ENCODE results near the gene AUTS2. TPM values are rescaled to one million over a fixed set of nuclear protein-coding genes. Genes with fewer than 3 reads are reported as not detected.

Gene AUTS2
- total RNA-seq, 1 donor from 2014 or later, result 0.79 TPM

- DNase-seq (ENCODE audit: low read depth in 2 of 2), result no peak
Observed at GRCh38 chr7:70616821-70617220, 1018.5 kb downstream of the AUTS2 start.

- no peak for DNase-seq (ENCODE audit: low read depth in 2 of 2)
Observed at GRCh38 chr7:70618020-70618551, 1019.8 kb downstream of the AUTS2 start.

- no peak for DNase-seq (ENCODE audit: low read depth in 2 of 2)
Observed at GRCh38 chr7:70619130-70619529, 1020.9 kb downstream of the AUTS2 start.

- DNase-seq (ENCODE audit: low read depth in 2 of 2), result no peak
Observed at GRCh38 chr7:70619659-70620058, 1021.4 kb downstream of the AUTS2 start.

GRCh38 chr7:70620333-70621055 lies 1022.2 kb downstream of the AUTS2 start:
- DNase-seq (ENCODE audit: low read depth in 2 of 2), result no peak

- no peak for DNase-seq (ENCODE audit: low read depth in 2 of 2)
Observed at GRCh38 chr7:70621954-70622600, 1023.8 kb downstream of the AUTS2 start.

- no peak for DNase-seq (ENCODE audit: low read depth in 2 of 2)
Observed at GRCh38 chr7:70622936-70623335, 1024.7 kb downstream of the AUTS2 start.

GRCh38 chr7:70624500-70625103 lies 1026.3 kb downstream of the AUTS2 start:
- no peak for DNase-seq (ENCODE audit: low read depth in 2 of 2)

GRCh38 chr7:70627461-70627860 lies 1029.2 kb downstream of the AUTS2 start:
- no peak for DNase-seq (ENCODE audit: low read depth in 2 of 2)

GRCh38 chr7:70630440-70630817 lies 1032.2 kb downstream of the AUTS2 start:
- no peak for DNase-seq (ENCODE audit: low read depth in 2 of 2)

GRCh38 chr7:70630818-70631457 lies 1032.7 kb downstream of the AUTS2 start:
- DNase-seq (ENCODE audit: low read depth in 2 of 2), result no peak

- DNase-seq (ENCODE audit: low read depth in 2 of 2), result no peak
Observed at GRCh38 chr7:70631718-70632117, 1033.4 kb downstream of the AUTS2 start.

GRCh38 chr7:70632400-70632799 lies 1034.1 kb downstream of the AUTS2 start:
- no peak for DNase-seq (ENCODE audit: low read depth in 2 of 2)

- no peak for DNase-seq (ENCODE audit: low read depth in 2 of 2)
Observed at GRCh38 chr7:70634071-70634470, 1035.8 kb downstream of the AUTS2 start.

- no peak for DNase-seq (ENCODE audit: low read depth in 2 of 2)
Observed at GRCh38 chr7:70634610-70635068, 1036.4 kb downstream of the AUTS2 start.

GRCh38 chr7:70635633-70636032 lies 1037.4 kb downstream of the AUTS2 start:
- no peak for DNase-seq (ENCODE audit: low read depth in 2 of 2)

GRCh38 chr7:70636169-70636568 lies 1037.9 kb downstream of the AUTS2 start:
- DNase-seq (ENCODE audit: low read depth in 2 of 2), result no peak

- DNase-seq (ENCODE audit: low read depth in 2 of 2), result no peak
Observed at GRCh38 chr7:70637726-70638125, 1039.5 kb downstream of the AUTS2 start.

- DNase-seq (ENCODE audit: low read depth in 2 of 2), result no peak
Observed at GRCh38 chr7:70638158-70639107, 1040.2 kb downstream of the AUTS2 start.

GRCh38 chr7:70640266-70640833 lies 1042.1 kb downstream of the AUTS2 start:
- no peak for DNase-seq (ENCODE audit: low read depth in 2 of 2)
